Testis (tissue), 2 donors: ENCODE data around the gene BMPR1A.

Source experiments
- POLR2A ChIP-seq: fragments of 450-650 bp; IDR thresholded peaks from one replicate; pipeline ENCODE4 v1.6.1; 2017; ENCODE audit warnings: antibody characterized with exemption, mild to moderate bottlenecking, moderate library complexity
- TF ChIP-seq, protein P1 (sequence below), 3 experiments: fragments of 450-650 bp in 2 of 3; fragments of 200-600 bp in 1 of 3; sonication (generic) in 1 of 3; IDR thresholded peaks; one replicate each; pipeline ENCODE4 v1.5.1; 2016 to 2019; ENCODE audit warnings: antibody characterized with exemption in 3 of 3, mild to moderate bottlenecking in 2 of 3, moderate library complexity in 1 of 3

DNA sequence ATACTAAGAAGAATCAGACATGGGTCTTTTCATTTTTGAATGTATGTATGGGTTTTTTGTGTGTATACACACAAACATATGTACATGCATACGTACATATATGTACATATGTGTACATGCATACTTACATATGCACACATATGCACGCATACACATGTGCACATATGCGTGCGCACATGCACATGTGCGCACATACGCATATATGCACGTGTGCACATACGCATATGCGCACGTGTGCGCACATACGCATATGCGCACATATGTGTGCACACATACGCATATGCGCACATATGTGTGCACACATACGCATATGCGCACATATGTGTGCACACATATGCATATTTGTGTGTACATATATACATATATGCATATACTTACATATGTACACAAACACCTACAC lies 4.9 kb upstream of the BMPR1A start:
- TF ChIP-seq, protein P1, sequence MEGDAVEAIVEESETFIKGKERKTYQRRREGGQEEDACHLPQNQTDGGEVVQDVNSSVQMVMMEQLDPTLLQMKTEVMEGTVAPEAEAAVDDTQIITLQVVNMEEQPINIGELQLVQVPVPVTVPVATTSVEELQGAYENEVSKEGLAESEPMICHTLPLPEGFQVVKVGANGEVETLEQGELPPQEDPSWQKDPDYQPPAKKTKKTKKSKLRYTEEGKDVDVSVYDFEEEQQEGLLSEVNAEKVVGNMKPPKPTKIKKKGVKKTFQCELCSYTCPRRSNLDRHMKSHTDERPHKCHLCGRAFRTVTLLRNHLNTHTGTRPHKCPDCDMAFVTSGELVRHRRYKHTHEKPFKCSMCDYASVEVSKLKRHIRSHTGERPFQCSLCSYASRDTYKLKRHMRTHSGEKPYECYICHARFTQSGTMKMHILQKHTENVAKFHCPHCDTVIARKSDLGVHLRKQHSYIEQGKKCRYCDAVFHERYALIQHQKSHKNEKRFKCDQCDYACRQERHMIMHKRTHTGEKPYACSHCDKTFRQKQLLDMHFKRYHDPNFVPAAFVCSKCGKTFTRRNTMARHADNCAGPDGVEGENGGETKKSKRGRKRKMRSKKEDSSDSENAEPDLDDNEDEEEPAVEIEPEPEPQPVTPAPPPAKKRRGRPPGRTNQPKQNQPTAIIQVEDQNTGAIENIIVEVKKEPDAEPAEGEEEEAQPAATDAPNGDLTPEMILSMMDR (IDR thresholded peaks at IDR 0.05) = no peak
- no peak for TF ChIP-seq POLR2A
